HL-60/S4 treated with retinoic acid at 250 ng/mL for 4 days and 3 days (cell line): ENCODE data around the gene TMEM37.

Source experiments
- in situ Hi-C: fragments of 300-500 bp; cut with MboI; formaldehyde crosslinking; loops from 2 replicates; pipeline ENCODE4 v1.7.0; 2022; ENCODE audit warnings: low sequenced_read_pairs

TMEM37 gene

DNA sequence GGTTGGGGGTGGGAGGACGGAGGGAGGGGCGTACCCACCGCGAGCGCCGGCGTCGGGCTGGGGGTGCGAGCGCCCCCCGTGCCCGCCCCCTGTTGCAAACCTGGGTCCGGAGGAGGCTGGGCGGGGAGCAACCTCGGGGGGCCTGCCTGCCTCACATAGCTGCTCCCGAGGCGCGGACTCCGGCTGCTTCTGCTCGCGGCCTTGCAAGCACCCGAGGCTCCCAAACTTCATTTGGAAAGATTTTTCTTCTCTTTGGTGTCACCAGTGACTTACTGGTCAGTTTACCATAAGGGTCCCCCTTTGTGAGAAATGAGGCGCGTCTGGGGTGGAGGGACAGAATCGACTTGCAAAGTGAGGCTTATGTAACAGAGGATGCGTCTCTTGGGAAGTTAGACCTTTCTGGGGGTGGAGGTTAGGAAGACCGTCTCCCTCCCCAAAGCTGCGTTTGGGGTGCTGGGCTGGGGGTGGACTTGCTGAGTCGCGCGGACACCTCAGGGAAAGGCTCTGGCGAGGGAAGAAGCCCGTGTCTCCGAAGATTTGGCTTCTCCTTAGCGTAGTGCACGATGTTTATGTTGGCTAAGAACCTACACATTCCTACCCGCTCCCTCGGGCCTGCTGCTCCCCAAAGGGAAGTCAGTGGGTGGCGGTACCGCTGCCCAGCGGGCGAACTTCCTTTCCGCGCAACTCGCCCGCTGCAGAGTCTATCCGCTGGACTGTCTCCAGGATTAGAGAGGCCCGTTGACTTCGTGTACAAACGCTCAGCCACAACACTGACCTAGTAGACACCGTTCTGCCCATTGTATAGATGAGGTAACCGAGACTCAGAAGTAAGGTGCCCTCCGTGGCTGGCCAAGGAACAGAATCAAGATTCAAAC, 559 bp downstream of the TMEM37 start:
- in situ Hi-C loops: no loop called here

DNA sequence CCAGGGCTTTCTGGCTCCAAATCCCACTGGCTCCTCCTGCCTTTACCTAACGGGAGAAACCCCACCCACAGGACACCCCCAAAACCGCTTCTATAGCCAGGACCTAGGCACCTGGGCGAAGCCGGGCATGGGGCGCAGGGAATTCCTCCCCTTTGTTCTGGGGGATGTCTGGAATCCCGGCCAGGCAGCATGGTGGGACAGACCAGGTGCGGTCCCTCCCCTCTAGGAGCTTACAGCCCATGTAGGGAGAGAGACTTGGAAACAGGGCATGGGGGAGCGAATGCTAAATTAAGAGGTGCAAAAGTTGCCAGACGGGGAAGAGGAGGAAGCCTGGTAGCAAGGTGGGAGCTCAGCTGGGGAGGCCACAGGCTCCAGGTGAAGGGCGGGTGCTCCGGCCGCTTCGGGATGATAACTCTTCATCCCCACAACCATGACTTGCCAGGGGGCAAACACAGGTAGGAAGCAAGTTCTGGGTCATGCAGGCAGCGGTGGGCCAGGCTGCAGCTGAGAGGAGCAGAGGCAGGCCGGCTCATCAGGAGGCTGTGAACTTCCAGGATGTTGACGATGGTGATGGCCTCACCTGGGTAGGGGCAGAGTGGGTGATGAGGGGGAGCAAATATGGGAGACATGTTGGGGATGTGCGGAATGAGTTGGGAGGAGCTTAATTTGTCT, 1.3 kb downstream of the TMEM37 start:
- in situ Hi-C loops: no loop called here

DNA sequence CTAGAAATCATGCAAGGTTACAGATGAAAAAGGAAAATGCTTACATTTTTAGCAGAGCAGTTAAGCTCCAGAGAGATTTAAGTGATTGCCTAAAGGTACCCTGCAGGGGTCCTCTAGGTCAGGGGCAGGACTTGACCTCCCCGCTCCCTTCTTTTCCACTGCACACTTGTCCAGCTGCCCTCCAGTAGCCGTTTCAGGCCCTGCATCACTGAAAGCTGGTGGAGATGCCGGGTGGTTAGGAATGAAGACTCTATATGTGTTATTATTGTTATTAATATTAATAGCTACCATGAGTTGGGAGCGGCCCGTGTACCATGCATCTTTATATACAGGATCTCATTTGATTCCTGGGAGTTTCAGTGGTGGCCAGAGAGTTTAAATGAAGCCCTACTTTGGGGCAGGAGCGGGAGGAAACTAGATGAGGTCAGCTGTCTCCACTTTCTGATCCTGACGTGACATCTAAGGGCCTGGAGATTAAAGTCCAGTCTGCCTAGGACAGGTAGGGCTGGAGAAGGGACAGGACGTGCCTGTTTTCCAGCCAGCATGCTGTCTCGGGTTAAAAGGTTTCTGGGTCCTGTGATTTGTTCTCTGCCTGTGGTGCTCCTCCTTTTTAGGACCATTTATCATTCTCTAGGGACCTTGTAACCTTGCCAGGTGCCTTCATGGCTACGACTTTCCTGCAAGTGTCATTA, 2.1 kb downstream of the TMEM37 start:
- in situ Hi-C loops: no loop called here

DNA sequence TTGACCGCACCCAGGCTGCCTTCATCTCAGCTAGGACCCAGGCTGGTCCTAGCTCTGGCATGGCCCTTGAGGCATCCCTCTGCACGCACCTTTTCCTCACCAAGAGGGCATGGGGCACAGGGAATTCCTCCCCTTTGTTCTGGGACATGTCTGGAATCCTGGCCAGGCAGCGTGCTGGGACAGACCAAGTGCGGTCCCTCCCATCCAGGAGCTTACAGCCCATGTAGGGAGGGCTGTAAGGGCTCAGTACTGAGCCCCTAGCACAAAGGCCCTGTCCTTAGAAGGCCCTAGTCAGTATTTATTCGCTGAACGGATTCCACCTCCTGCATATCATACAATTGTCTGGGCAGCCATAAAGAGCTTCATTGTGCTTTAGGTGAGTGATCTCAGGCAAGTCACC, 3.0 kb downstream of the TMEM37 start:
- in situ Hi-C loops: no loop called here

DNA sequence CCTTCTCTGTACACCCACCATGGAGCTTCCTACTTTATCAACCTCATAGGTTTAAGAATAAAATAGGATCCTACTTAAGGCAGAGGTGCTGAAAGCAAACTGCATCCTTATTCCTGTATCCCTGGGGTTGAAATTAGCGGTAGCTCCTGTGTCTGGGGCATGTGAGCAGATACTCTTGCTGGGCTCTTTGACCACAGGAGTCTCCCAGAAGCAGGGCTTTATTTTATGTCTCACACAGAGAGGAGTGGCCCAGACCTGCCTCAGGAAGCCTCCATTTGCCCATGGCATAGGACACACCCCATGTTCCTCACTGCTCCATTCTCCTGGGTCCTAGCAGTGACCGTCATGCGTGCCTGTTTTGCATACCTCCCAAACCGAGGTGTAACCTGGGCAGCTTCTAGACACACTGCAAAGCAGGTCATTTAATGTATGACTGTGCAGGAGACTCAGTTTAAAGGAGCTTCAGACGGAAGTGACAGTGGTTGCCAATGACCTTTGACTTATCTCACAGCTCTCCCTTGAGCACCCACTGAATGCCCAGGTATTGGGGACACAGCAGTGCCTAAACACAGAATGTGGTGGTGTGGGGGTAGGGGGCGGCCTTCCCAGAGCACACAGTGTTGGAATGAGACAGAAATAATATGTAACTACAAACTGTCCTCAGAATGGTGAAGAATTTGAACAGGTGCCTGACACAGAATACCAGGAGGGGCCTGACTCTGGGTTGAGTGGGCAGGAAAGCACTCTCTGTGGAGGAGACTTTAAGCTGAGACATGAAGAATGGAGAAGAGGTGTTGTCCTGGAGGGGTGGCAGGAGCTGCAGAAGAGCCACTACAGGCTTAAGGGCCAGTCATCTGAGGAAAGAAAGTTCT, 3.7 kb downstream of the TMEM37 start:
- in situ Hi-C loops: no loop called here

DNA sequence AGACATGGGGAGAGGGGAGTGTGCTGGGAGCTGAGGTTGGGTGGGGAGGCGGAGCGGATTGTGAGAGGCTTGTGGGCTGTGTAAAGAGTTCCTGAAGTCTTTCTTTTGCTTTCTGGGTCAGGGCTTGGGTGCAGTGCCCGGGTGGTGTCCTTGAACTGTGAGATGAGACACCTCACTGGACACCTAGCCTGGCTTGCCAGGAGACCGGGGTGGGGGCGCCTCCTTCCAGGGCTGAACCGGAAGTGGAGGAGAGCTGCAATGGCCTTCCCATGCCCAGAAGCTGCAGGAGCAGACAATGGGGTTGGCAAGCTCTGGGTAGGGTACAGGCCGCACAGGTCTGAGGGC, 4.3 kb downstream of the TMEM37 start:
- in situ Hi-C loops: no loop called here

DNA sequence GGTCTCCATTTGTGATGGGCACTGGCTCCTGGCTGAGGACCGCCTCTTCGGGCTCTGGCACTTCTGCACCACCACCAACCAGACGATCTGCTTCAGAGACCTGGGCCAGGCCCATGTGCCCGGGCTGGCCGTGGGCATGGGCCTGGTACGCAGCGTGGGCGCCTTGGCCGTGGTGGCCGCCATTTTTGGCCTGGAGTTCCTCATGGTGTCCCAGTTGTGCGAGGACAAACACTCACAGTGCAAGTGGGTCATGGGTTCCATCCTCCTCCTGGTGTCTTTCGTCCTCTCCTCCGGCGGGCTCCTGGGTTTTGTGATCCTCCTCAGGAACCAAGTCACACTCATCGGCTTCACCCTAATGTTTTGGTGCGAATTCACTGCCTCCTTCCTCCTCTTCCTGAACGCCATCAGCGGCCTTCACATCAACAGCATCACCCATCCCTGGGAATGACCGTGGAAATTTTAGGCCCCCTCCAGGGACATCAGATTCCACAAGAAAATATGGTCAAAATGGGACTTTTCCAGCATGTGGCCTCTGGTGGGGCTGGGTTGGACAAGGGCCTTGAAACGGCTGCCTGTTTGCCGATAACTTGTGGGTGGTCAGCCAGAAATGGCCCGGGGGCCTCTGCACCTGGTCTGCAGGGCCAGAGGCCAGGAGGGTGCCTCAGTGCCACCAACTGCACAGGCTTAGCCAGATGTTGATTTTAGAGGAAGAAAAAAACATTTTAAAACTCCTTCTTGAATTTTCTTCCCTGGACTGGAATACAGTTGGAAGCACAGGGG, 5.5 kb downstream of the TMEM37 start:
- in situ Hi-C loops: no loop called here

DNA sequence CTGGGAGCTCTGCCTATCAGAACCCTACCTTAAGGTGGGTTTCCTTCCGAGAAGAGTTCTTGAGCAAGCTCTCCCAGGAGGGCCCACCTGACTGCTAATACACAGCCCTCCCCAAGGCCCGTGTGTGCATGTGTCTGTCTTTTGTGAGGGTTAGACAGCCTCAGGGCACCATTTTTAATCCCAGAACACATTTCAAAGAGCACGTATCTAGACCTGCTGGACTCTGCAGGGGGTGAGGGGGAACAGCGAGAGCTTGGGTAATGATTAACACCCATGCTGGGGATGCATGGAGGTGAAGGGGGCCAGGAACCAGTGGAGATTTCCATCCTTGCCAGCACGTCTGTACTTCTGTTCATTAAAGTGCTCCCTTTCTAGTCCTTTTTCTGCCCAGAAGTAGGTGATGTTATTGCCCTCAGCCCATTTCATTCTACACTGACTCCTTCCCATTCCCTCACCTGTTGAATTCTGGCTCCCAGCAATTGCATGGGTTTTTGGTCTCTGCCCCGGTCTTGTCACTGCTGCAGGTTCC, 6.5 kb downstream of the TMEM37 start:
- in situ Hi-C loops: no loop called here

DNA sequence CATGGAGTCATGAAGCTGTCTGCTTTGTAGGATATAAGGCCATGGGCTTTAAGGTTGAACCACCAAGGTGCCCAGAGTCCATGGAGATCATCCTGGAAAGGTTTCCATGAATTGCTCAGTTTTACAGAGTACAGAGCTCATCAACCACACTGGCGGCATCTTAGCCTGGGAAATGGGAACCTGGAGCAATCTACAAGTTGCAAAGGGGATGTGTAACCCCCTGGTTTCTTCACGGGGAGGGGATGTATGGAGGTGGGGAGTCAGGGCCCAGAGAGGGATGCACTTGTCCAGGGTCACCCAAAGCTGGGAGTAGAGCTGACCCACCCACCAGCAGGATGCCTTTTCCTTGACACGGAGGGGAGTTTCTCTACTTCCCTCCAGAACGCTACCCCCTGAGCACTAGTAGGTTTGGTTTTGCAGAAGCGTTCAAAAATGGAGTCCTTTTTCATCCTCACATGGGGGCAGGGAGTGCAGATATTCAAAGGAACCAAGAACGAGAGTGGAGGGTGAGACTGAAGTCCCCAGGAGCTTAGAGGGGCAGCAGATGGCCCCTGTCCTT, 7.2 kb downstream of the TMEM37 start:
- in situ Hi-C loops: no loop called here

DNA sequence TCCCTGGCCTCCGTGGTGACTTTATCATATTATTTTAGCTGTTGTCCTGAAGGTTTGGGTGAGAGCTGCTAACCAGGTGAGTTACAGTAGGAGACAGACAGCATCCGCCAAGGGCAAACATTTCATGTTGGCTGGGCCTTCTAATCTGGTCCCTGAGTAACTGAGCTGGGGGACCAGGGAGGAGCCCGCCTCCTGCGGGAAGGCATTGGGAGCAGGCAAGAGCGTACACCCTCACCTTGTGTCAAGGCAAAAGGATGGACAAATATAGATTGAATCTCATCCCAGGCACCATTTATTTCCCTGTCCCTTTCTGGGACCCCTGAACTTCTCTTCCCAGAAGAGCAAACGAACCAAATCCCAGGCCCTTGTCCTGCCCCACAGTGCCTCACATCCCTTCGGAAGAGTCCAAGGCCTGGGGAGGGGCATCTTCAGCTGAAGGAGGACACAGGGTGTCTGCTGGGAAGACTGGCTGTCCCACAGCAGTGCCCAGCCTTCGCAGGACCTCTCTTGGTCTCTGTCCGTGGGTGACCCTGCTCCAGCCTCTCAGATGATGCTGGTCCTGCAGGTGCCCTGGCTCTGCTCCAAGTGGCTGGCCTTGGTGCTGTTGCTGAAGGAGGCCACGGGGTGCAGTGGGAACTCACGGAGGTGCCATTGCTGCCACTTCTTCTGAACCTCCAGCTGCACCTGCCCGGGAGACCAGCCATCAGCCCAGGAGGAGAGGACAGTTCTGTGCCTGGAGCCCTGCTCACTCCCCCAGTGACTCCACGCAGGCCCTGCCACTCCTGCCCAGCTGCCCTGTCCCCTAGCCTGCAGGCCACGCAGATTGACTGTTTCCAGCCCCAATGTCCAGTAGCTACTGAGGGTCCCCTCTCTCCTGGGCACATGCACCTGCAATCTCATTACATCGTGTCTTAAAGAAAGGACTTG, 8.2 kb downstream of the TMEM37 start:
- in situ Hi-C loops: no loop called here

DNA sequence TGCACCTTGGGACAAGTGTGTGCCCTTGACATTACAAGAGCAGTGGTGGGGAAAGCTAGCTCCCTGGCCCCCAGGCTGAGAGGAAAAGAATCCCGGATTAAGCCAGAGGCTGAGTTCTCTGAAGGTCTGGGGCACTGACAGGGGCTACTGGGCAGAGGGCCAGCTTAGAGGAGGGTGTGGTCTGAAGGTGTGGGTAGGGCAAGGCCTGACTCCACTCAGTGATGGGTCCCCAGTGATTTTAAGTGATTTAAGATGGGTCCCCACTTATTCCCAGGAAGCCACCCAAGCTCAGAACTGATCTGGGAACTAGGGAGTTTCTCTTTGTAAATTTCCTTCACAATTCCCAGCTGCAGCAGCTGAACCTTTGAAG, 8.8 kb downstream of the TMEM37 start:
- in situ Hi-C loops: no loop called here

DNA sequence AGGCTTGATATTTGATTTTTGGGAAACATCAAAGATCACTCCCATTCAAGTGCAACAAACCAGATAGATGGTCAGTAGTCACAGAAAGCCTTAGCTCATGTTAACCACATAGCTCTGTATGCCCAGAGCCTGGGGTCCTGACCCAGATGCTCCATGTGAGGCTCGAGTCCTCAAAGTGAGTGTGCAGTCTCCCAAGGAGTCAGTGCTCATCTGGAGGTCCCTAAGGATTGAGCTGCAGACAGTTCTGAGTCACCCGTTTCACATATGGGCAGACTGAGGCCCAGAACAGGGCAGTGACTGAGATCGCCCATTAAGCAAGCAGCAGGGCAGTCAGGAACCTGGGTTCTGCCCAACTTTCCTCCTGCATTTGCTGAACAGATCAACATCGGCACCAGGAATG, 9.2 kb downstream of the TMEM37 start:
- in situ Hi-C loops: no loop called here

DNA sequence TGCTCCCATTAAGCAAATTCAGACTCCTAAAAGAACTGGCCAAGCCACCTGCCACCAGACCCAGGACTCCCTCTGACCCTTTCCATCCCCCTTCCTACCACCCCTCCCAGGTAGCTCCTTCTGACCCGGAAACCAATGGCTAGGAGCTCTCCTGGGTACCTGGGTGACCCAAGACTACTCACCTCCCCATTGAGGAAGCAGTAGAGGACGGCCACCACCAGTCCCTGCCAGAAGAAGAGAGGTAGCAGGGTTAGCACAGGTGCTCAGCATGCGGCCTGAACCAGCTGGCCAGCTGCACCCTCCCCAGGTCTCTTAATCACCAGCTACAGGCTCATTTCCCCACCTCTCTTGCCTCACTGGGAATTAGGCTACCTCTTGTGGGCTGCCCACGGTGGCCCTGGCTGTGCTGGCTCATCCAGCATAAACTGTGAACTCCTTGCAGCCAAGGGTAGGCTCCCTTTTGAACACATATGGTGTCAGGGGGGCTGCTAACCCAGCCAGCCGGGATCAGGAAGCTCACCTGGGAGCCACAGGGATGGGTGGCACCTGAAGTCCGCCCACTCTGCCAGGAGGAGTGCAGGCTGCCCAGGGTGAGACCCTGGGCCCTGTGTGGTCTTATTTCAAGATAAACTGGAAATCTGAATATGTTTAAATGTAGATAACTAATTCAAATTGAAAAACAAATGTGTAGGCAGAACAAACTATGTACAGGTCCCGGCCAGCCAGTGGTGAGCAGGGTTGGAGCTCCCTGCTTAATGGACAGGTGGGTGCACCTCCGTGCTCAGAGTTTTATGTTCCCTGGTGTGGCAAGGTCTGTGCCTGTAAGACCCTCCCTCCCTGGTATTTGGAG, 9.9 kb downstream of the TMEM37 start:
- in situ Hi-C loops: no loop called here

DNA sequence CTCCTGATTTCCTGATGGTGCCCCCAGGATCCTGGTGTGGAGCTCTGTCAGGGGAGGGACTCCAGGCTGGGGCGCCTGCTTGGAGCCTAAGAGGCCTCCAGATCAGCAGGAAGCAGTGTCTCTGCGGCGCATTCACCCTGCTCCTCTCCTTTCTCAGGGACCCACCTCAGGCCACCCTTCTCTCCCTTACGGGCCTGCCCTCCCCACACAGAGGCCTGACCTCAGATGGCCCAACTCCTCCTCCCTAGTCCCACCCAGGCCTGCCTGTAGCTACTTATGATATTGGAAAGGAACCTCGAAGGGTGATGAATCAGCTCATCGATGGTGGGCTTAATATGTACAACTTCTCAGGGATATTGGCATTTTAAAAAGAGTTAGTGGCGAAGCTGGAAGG, 10.6 kb downstream of the TMEM37 start:
- in situ Hi-C loops: no loop called here

DNA sequence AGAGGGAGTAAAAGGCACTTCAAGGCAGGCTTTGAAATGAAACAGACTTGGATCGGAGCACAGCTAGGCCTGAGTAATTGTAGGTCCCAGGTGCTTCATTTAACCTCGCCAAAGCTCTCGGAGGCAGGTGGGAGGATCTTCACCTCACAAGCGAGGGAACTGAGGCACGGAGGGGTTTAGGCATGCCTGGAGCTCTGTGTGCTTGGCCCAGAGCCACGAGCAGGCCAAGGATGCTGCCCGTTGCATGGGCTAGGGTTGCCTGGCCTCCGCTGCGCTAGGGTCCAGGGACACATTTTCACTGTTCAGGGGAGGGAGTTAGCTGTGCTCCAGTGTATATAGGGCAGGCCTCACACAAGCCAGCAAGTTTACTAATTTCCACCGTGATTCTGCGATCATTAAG, 11.2 kb downstream of the TMEM37 start:
- in situ Hi-C loops: no loop called here

DNA sequence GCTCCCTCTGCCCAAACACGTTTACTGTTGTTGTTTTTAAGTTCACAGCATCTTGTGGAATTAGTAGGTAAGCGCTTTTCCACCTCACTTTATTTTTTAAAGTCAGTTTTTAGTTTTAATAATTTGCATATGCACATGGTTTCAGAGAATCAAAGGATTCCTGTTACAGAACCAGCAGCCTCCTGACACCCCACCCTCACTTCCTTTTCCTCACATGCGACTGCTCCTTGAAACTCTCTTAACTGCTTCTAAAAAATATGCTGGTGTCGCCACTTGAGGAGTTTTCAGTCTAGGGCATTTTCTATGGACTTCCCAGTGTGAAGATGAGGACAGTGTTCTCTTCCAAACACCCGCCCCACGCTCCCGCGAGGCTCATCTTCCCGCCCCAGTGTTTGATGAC, 14.4 kb downstream of the TMEM37 start:
- in situ Hi-C loops: no loop called here

DNA sequence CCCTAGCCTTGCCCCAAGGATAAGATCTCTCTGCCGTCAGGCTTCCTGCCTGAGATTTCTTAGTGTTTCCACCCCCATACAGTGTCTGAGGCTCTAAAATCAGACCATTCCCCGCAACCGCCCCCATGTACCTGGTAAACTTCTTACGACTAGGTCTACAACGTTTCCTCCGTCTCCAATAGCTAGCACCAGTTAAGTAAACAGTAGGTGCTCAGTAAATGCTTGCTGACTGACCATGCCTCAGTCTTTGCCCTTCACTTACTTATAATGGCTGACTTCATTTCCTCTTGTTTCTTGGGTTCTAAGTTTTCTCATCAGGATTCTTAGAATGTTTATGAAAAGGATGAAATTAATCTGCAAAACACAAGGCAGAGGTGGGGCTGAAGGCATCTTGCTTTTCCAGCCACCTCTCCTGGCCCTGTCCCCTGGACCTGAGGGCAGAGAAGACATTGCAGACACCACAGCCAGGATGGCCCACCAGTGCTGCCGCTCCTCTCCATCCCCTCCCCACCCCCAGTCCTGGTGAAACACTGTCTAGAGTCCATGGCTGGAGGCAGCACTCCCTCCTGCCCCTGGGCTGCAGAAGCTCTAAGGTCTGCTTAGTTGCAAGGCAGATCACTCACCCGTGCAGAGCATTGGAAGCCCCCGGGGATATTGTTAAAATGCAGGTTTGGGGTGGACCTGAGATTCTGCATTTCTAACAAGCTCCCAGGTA, 16.9 kb downstream of the TMEM37 start:
- in situ Hi-C loops: no loop called here
